Germinal center (tissue), 1 donor: ENCODE measurements around the gene PSMG3.

Experiments
- DNase-seq: peaks from one replicate; pipeline ENCODE4 v3.0.0; 2012; ENCODE audit warnings: mixed read lengths, low spot score

PSMG3 gene

DNA sequence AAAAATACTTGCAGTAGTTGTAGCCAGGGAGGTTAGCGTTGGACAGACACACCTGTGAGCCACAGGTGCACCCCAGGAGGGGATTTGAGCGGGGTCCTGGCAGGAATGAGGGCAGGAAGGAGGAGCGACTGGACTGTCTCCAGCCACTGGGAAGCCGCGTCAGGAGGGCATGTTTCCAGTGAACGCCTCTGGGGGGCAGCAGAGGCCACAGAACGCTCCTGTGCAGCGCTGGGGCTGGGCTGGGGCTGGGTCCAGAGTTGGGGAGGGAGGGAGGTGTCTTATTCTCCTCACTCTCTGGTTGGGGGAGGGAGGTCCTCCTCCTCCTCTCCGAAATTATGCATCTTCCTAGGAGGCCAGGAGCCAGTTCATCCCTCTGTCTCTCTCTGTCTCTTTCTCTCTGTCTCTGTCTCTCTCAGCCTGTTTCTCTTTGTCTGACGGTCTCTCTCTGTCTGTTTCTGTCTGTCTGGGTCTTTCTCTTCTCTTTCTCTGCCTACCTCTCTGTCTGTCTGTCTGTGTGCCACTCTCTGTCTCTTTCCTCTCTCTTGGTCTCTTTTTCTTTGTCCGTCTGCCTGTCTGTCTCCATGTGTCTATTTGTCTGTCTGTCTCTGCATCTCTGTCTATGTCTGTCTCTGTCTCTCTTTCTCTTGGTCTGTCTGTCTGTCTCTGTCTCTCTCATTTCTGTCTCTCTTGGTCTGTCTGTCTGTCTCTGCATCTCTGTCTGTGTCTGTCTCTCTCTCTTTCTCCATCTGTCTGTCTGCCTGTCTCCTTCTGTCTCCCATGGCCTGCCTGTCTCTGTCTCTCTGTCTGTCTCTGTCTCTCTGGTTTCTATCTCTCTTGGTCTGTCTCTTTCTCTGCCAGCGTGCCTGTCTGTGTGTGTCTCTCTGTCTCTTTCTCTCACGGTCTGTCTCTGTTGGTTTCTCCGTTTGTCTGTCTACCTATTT lies 9.9 kb upstream of the PSMG3 start:
- DNase-seq: peak; percentile 74

DNA sequence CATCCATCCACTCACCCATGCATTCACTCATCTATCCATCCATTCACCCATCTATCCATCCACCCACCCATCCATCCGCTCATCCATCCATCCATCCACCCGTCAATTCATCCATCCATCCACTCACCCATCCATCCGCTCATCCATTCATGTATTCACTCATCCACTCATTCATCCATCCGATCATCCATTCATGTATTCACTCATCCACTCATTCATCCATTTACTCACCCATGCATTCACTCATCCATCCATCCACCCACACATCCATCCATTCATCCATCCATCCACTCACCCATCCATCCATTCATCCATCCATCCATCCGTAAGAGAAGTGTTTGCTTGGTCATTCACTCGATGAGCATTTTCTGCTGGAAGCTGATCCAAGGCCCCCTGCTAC lies 8.7 kb upstream of the PSMG3 start:
- no peak for DNase-seq

DNA sequence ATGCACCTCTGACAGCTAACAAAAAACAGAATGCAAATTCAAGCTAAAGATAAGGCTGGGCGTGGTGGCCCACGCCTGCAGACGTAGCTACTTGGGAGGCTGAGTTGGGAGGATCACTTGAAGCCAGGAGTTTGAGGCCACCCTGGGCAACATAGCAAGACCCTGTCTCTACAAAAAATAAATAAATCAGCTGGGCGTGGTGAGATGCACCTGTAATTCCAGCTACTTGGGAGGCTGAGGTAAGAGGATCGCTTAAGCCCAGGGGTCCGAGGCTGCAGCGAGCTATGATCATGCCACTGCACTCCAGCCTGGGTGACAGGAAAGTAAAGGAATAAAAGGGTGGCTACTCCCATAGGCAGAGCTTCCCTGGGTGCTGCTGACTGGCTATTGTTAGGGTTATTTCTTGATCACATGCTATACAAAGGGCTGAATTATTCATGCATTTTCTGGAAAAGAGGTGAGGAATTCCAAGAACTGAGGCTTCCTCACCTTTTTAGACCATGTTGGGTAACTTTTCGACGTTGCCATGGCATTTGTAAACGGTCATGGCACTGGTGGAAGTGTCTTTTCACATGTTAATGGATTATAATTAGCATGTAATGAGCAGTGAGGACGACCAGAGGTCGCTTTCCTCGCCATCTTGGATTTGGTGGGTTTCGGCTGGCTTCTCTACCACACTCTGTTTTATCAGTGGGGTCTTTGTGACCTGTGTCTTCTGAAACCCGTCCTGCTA lies 6.9 kb upstream of the PSMG3 start:
- DNase-seq: no peak

DNA sequence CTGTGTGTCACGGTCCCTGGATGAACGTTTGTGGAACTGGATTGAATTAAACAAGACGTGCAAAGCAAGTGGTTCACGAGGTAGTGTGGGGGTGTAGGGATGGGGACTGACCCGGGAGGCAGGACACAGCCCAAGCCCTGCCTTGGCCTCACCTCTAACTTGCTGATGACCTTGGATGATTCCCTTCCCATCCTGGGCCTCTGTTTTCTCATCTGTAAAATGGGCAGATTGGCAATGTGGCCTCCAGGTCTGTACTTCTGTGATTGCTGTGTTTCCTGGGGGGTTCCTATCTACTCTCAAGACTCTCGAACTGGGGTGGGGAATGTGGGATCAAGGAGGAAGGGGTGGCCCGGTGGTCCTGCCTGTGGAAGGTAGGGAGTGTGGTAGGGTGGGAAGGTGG lies 6.0 kb upstream of the PSMG3 start:
- DNase-seq: no peak

DNA sequence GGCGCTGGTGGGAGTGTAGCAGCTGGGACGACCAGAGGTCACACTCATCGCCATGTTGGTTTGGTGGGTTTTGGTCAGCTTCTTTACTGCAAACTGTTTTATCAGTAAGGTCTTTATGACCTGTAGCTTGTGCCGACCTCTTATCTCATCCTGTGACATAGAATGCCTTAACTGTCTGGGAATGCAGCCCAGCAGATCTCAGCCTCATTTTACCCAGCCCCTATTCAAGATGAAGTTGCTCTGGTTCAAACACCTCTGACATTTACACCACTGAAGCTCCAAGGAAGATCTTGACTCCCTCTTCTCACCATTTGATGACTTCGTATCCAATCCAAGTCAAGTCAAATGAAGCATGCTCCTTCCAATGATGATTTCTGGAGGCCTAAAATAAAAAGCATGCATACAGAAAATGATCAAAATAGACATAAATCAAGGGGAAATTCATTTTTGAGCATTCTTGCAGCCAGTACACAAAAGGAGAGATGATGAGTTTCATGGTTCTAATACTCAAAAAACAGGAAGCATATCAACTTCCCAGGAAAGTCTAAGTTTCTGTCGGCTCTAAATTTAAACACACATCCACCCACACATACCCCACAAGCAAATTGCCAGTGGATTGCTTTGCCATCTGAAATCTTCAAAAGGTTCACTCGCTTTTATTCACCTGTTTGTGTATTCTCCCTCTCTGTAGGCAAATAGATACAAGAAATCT lies 2.4 kb upstream of the PSMG3 start:
- DNase-seq: no peak

DNA sequence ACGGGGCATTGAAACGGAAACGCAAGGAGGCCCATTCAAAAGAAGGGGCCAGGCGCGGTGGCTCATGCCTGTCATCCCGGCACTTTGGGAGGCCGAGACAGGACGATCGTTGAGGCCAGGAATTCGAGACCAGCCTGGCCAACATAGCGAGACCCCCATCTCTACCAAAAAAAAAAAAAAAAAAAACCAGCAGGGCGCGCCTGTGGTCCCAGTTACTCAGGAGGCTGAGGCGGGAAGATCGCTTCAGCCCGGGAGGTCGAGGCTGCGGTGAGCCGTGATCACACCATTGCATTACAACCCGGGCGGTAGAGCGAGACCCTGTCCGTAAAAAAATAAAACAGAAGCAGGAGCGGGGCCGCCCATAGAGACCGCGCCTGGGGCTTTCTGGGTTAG lies 396 bp downstream of the PSMG3 start:
- DNase-seq: no peak

DNA sequence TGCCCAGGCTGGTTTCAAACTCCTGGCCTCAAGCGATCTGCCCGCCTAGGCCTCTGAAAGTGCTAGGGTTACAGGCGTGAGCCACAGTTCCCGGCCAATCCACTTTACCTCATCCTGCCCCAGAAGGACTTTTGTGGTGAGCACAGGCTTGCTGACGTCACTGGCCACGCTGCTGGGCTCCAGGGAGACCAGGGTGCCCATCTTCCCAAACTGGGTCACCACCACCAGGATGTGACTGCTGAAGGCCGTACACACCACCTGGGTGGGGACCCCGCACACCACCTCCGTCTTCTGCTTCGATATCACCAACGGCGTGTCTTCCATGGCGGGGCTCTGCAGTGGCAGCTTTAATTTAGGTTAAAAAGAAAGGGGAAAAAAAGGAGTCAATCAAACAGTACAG lies 816 bp downstream of the PSMG3 start:
- no peak for DNase-seq

DNA sequence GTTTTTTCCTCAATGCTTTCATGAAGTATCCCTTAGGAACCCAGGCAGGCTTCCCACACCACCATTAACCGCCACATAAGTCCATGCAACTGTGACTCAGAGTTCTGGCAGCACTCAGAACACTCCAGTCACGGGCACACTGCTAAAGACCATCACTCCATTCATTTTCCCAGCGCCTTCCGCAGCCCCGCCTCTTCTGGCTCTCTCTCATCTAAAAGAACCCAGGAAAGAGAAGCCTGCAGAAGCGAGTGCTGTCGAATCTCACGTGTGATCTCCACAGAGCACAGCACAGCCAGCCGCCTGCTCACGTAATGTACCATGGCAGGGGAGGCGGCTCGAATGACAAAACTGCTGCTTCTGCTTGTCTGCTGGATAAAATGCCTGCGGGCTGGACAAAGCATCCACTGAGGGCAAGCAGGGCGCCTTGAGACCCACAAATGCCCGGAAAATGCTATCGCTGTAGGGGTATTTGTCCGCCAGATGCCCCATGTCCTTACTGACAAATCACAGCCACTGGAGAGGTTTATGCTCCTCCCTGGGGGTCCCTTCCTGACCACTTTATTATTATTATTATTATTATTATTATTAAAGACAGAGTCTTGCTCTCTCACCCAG lies 1.8 kb downstream of the PSMG3 start:
- DNase-seq: no peak

GRCh38 chr7:1567049-1567771 lies 2.6 kb downstream of the PSMG3 start:
- no peak for DNase-seq

DNA sequence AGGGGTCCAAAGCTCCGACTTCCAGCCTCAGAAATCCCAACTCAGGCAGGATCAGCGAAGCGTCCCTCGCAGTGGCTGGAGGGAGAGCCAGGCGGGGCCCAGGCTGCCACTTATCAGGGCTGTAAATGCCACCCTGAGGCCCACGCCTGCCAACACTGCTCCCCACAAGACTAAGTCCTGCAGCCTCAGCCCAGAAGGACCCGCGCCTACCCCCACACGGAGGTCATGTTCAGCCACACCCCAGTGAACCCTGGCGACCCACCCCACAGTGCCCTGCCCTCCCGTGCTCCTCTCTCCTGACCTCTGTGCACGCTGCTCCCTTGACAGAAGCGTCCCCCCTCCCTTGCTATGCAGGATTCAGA lies 3.2 kb downstream of the PSMG3 start:
- DNase-seq: no peak

DNA sequence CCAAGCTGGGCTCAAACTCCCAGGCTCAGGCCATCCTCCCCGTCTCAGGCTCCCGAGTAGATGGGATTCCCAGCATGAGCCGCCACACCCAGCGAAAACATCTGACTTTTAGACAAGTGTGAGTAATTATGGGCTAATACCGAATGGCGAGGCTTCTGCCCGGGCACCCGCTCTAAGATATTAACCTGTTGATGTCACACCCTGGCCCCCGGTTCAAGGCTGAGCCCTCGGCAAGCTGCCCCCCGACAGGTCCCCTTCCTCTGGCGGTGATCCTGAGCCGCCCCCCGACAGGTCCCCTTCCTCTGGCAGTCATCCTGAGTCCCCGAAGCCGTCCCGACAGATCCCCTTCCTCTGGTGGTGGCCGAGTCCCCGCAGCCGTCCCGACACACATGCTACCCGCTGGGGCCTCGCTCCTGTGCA lies 5.2 kb downstream of the PSMG3 start:
- no peak for DNase-seq

GRCh38 chr7:1563981-1564602 lies 5.7 kb downstream of the PSMG3 start:
- DNase-seq: no peak

- no peak for DNase-seq
These were observed 7.2 kb downstream of the PSMG3 start for GRCh38 chr7:1562597-1563051.

- no peak for DNase-seq
These were observed 7.7 kb downstream of the PSMG3 start for GRCh38 chr7:1562116-1562515.

DNA sequence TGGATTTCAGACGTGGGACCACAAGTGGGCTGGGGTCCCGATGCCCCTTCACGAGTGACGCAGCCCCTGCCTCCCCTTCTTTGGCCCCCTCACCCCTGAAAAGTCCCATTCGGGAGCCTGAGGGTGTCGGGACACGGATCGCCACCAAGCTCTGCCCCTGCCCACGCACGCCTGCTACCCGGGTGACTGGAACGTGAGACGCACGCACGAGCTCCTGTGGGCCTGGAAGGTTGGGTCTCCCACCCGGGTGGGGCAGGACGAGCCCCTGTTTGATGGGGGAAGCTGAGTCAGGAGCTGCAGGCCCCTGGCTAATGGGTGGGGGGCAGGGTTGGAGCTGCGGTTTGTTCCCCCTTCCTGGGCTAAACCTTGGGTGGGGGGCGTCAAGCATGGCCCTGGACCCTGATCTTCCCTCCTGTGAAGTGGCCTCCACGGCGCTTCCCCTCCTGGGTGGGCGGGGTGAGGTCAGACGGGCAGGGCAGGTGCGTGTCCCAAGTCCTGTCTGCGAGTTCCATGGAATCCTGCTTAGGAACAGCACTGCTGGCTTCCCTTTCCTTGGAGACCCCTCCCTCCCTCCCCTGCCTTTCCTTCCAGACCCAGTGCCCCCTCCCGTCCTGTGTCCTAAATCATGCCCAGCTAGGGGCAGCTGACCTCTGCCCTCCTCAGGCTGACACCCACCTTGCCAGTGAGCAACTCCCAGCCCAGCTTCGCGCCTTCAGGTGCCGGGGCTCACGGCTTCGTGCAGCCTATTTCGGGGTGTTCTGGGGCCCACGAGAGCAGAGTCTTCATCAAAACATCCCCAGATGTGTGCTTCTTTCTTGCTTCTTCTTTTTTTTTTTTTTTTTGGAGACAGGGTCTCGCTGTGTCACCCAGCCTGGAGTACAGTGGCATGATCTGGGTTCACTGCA lies 8.5 kb downstream of the PSMG3 start:
- DNase-seq: no peak

GRCh38 chr7:1560620-1561031 lies 9.2 kb downstream of the PSMG3 start:
- DNase-seq: no peak

DNA sequence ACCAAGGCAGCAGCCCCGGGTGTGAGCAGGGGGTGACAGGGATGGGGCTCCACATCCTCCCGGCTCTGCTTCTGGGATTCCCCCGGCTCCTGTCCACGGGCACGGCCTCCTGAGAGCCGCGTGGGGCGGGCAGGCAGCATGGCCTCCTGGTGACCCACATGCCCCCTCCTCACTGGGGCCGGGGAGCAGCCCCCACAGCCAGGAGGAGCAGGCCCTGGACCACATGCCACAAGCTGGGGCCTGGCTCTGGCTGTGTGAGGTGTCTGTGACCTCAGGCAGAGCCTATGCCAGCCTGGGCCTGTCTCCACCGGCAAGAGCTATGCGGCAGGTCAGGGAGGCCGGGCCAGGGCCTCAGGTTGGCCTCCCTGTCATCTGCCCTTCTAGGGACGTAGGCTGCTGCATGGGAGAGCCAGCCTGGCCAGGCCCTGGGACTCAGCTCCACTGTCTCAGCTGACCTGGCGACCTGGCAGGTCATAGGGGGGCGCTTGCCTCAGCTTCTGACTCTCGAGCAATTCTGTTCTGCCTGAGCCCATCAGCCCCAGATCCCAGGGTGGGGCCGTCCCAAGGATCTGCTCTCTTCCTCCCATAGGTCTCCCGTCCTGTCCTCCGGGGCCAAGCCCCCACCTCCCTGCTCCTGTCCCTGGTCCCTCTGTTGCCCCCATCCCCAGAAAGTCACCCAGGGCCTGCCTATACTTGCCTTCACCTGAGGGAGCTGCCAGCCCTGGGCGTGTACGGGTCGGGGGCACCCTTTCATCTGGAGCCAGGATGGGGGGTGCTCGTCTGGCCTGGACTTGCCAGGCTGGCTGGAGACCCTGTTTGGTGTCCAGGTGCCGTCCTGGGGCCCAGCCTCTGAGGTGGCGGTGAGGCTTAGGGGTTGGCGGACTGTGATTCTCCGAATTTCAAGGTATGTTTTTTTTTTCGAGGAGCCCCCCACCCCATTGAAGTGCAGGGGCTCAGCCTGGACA lies 9.9 kb downstream of the PSMG3 start:
- no peak for DNase-seq

DNA sequence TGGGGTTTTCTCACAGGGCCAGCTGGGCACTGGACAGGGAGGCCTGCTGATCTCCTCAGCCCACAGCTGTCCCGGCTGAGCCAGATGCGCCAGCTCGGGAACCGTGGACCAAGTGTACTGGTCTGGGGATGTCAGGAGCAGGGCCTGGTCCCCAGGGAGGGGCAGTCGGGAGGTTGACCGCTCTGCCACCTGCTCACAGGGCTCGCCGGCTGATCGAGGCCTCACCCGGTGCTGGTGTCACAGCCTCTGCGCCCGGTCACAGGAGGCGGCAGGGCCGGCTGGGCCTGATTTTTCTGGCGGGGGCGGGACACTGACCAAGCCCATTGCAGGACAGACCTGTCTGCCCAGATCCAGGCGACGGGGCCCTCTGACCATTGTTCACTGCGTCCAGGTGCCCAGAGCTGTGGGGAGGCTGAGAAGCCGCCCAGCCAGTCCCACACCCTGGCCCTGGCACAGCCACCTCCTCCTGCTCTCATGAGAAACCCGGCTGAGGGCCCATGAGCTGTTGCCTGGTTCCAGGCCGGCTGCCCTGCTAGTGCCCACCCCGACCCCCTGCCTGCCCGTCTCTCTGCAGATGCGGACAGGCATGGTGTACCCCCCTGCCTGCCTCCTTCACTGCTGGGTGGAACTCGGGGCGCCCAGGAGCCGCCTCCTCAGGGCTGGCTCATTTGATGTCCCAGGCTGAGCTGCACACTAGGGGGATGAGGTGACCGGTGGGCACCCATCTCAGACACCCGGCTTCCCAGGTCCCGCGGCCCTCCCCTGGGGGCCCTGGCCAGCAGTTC lies 10.8 kb downstream of the PSMG3 start:
- DNase-seq: no peak
